AG04450 (cell line): ENCODE results near the gene TMEM61. TPM values are rescaled to one million over a fixed set of nuclear protein-coding genes. Genes with fewer than 3 reads are reported as not detected.
A peak's percentile ranks its signal among the peaks of the same experiment; 100 is the strongest.

ENCODE experiments used
- CTCF ChIA-PET: fragments of 300-600, 350-600 bp; formaldehyde crosslinking; extraction: SDS; loops from one replicate; lab custom pipeline; 2022; ENCODE audit warnings: antibody characterized with exemption, inconsistent platforms; lab: Charles Lee
- POLR2A ChIA-PET: fragments of 350-600 bp; formaldehyde crosslinking; extraction: SDS; loops from one replicate; lab custom pipeline; 2021; ENCODE audit warnings: antibody characterized with exemption, inconsistent platforms; lab: Yijun Ruan, JAX
- DNase-seq: peaks from one replicate; pipeline ENCODE4 v3.0.0-alpha.2; 2011; ENCODE audit warnings: low read depth, low spot score
- H3K27ac ChIP-seq: one replicate; pipeline ENCODE4 v1.5.1; 2012; ENCODE audit warnings: low read depth, low read length, control low read depth
- H3K27me3 ChIP-seq: one replicate; pipeline ENCODE4 v1.6.0; 2012; ENCODE audit warnings: low read length; ENCODE audit not compliant: control insufficient read depth, insufficient read depth
- H3K4me3 ChIP-seq: 2 replicates; pipeline ENCODE4 v1.5.1; 2011; ENCODE audit warnings: mild to moderate bottlenecking, low read depth, low read length, control low read depth
- H3K9me3 ChIP-seq: 2 replicates; pipeline ENCODE4 v1.5.1; 2012; ENCODE audit warnings: low read length; ENCODE audit not compliant: control insufficient read depth, insufficient read depth
- polyA plus RNA-seq: library from polyadenylated mRNA; depleted of rRNA; stranded (reverse); fragments of >200 nt; gene quantifications from 2 replicates; pipeline ENCODE4 v1.2.3, GENCODE V29; 2011
- TF ChIP-seq, protein P1 (sequence below): IDR thresholded peaks from 2 replicates; pipeline ENCODE4 v1.5.1; 2011; ENCODE audit warnings: low read depth, low read length, control low read depth, inconsistent platforms

The TMEM61 gene
- polyA plus RNA-seq, 1 experiment, result not detected

DNA sequence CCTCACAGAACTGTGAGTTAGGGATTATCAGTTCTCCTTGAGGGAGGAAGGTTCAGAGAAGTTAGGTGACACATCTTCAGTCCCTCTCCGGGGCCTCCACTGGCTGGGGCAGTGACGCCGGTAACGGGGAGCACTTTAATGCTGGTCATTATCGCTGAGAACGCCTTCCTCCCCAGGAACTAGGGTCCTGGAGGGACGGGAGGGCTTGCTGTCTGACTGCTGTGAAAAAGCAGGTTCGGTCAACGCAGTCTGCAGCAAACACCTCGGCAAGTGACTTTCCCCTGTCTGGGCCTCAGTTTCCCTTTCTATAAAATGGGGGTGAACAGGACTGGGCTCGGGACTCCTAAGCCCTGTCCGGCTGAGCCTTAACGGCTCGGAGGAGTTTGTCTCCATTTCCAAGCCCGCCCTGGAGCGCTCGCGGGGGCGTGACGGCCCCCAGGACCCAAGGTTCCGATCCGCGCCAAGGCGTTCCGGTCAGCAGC, 341 bp upstream of the TMEM61 start:
- Histone ChIP-seq H3K27me3 (peaks cover 59% of the 10 kb centered on the region), H3K4me3 (peak overlapping the region; percentile 22; the same call in 1 of the 2 replicates), H3K27ac (no peak overlapping the region), H3K9me3 (no peaks in the 10 kb centered on the region)
- POLR2A ChIA-PET, result no interaction called here
- no peak for DNase-seq
- CTCF ChIA-PET, result no interaction called here
- TF ChIP-seq, protein P1, sequence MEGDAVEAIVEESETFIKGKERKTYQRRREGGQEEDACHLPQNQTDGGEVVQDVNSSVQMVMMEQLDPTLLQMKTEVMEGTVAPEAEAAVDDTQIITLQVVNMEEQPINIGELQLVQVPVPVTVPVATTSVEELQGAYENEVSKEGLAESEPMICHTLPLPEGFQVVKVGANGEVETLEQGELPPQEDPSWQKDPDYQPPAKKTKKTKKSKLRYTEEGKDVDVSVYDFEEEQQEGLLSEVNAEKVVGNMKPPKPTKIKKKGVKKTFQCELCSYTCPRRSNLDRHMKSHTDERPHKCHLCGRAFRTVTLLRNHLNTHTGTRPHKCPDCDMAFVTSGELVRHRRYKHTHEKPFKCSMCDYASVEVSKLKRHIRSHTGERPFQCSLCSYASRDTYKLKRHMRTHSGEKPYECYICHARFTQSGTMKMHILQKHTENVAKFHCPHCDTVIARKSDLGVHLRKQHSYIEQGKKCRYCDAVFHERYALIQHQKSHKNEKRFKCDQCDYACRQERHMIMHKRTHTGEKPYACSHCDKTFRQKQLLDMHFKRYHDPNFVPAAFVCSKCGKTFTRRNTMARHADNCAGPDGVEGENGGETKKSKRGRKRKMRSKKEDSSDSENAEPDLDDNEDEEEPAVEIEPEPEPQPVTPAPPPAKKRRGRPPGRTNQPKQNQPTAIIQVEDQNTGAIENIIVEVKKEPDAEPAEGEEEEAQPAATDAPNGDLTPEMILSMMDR, result no peak

DNA sequence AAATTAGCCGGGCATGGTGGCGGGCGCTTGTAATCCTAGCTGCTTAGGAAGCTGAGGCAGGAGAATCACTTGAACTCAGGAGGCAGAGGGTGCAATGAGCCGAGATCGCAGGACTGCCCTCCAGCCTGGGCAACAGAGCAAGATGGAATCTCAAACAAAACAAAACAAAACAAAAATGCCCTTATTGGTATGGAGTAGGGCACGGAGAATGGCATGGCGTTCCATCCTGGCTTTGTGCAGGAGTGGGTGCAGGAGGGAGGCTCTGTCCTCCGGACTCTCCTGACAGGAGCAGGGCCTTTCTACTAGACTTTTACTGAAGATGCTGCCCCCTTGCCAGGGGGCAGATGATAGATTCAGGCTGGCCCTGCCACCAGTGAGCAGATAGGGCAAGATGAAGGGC, 1.0 kb downstream of the TMEM61 start:
- H3K27me3 ChIP-seq, result peaks cover 59% of the 10 kb centered on the region
- no peaks in the 10 kb centered on the region for H3K9me3 ChIP-seq
- no peak overlapping the region for H3K27ac ChIP-seq
- DNase-seq, result no peak
- TF ChIP-seq, protein P1, result no peak
- POLR2A ChIA-PET, result no interaction called here
- H3K4me3 ChIP-seq, result no peak overlapping the region
- CTCF ChIA-PET, result interaction anchor here (5.2 kb wide), 1 partner anchor 15 kb away, joined by 20 read pairs; no protein-coding TSS in a partner anchor

DNA sequence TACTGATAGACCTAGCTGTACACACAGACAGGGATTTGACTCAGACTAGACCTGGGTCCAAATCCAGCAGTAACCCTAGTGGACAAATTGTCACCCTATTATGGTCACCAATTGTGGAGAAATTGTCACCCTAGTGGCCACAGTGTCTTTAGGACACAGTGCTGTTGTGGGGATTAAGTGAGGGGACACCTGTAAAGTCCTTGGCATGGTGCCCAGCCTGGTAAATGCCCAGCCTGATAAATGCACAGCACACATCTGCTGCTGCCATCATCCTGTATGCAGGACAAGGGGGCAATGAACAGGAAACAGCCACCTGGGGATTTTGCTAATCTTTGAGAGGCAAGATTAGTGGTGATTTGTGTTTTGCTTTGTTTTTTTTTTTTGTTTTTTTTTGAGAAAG, 2.3 kb downstream of the TMEM61 start:
- TF ChIP-seq, protein P1, result no peak
- POLR2A ChIA-PET, result no interaction called here
- CTCF ChIA-PET, result interaction anchor here (2.6 to 7.1 kb wide), 3 partner anchors 14 to 38 kb away, joined by 9 to 35 read pairs (median 20); no protein-coding TSS in a partner anchor
- no peak overlapping the region for H3K27ac ChIP-seq
- peaks cover 59% of the 10 kb centered on the region for H3K27me3 ChIP-seq
- DNase-seq, result no peak
- H3K4me3 ChIP-seq, result no peak overlapping the region
- no peaks in the 10 kb centered on the region for H3K9me3 ChIP-seq

DNA sequence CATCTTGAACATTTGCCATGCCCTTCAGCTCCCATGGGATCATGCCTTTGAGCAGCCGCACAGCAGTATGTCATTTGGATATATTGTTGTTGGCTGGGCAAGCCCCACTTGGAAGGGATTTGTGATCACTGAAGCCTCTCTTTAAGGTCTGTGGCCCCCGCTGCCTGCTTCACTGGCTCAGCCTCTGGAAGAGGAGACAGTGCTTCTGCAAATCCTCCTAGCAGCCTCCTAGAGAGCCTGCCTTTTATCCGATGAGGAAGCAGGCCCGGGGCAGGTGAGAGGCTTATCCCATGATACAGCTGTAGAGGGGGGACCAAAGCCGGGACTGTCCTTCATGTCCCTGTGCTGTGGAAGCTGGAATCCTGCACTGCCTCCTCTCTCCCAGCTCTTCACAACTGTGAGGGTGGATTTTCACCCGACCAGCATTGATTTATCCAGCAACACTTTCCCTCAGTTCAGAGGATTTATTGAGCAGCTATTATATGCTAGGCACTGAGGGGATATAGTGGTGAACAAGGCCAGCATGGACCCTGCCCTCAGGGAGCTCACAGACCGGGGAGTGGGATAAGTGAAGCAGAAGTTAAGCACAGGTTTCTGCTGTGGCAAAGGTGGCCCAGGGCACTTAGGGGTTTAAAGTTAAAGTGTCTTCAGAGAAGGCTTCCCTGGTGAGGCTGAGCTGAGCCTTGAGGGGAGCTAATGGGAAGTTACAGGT, 3.9 kb downstream of the TMEM61 start:
- H3K4me3 ChIP-seq, result no peak overlapping the region

More for the DNA sequence above, 3.9 kb downstream of the TMEM61 start:
- Histone ChIP-seq H3K9me3 (no peaks in the 10 kb centered on the region), H3K27ac (no peak overlapping the region), H3K27me3 (peaks cover 50% of the 10 kb centered on the region)
- CTCF ChIA-PET, result interaction anchor here (1.9 to 7.1 kb wide), 4 partner anchors 12 to 39 kb away, joined by 9 to 35 read pairs (median 16); no protein-coding TSS in a partner anchor
- TF ChIP-seq, protein P1, result no peak
- POLR2A ChIA-PET, result interaction anchor here (0.9 kb wide), 1 partner anchor 11 kb away, joined by 4 read pairs; no protein-coding TSS in a partner anchor
- DNase-seq, result no peak
